ENCODE data around the gene CD86.
"Not testable (repeated sequence)": the region's sequence is repeated elsewhere in the genome, so short reads cannot be mapped to it uniquely, and the experiment has no call there.

CD86 gene

GRCh38 chr3:122030381-122031122 is 24.6 kb upstream of the CD86 start:
- DNase-seq (ENCODE audit: insufficient read length, low spot score) = no peak

GRCh38 chr3:122031123-122031468 is 24.1 kb upstream of the CD86 start:
- no peak for TF ChIP-seq POLR2A (IDR thresholded peaks at IDR 0.05; ENCODE audit: low read depth, low read length)
- DNase-seq (ENCODE audit: insufficient read length, low spot score) (no peak), FAIRE-seq (no peak)

More at GRCh38 chr3:122030381-122031122, 24.6 kb upstream of the CD86 start:
- no peak for TF ChIP-seq POLR2A (IDR thresholded peaks at IDR 0.05; ENCODE audit: low read depth, low read length)
- FAIRE-seq = no peak

DNA sequence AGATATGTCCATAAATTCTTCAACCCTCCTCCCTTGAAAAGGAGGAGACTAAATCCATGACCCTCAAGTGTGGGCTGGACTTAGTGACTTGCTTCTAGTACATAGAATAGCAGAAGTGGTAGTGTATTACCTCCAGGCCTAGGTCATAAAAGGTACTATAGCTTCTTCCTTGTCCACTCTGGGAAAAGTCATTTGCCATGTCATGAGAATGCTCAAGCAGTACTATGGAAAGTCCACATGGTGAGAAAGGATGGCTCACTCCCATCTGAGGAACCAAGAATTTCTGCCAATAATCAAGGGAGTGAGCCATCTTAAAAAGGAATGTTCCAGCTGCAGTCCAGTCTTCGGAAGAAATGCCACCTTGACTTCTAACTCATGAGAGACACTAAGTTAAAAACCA is 22.6 kb upstream of the CD86 start:
- no peak for DNase-seq (ENCODE audit: insufficient read length, low spot score)

DNA sequence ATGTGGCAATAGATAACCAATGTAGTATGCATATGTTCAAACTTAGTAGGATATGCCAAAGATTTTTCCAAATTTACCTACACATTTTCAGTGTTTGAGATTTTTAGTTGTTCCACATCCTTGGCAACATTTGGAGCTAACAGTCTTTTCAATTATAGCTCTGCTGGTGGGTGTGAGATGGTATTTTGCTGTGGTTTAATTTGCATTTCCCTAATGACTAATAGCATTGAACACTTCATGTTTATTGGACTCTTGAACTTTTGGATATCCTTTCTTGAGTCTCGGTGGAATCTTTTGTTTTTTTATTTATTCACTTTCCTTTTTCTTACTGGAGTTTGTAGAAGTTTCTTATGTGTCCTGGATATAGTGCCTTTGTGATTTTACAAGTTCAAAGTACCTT is 22.1 kb upstream of the CD86 start:
- DNase-seq (ENCODE audit: insufficient read length, low spot score) = no peak
- FAIRE-seq = no peak
- TF ChIP-seq POLR2A (IDR thresholded peaks at IDR 0.05; ENCODE audit: low read depth, low read length) = no peak

More for the DNA sequence above, 22.6 kb upstream of the CD86 start:
- no peak for FAIRE-seq
- TF ChIP-seq POLR2A (IDR thresholded peaks at IDR 0.05; ENCODE audit: low read depth, low read length) = no peak

- not testable (repeated sequence) for DNase-seq (ENCODE audit: insufficient read length, low spot score); FAIRE-seq
These were observed 7.9 kb upstream of the CD86 start for GRCh38 chr3:122047296-122047695.

DNA sequence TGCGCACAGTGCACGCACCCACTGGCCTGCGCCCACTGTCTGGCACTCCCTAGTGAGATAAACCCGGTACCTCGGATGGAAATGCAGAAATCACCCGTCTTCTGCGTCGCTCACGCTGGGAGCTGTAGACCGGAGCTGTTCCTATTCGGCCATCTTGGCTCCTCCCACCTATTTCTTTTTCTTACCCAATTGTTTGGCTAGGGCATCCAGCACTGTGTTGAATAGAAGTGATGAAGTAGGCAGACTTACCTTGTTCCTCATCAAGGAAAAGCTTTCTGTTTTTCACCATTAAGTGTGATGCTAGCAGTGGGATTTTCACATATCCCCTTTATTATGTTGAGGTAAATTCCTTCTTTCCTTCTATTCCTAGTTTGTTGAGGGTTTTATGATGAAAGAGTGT is 7.4 kb upstream of the CD86 start:
- DNase-seq (ENCODE audit: insufficient read length, low spot score); FAIRE-seq: not testable (repeated sequence)

DNA sequence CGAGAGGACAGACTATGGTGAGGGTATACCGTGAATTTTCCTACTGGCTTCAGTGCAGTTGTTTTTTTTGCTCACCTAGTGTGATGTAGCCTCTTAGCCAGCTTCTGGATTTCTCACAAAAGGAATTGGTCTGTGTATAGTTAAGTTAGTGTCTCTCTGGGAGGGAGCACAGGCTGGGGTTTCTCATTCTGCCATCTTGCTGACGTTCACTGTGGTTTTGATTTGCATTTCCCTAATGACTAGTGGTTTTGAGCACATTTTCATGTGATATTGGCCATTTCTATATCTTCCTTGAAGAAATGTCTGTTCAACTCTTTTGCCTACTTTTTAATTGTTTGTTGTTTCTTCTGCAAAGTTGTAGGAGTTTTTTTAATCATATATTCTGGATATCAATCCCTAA is 2.2 kb upstream of the CD86 start:
- TF ChIP-seq POLR2A (IDR thresholded peaks at IDR 0.05; ENCODE audit: low read depth, low read length) = no peak
- FAIRE-seq (no peak), DNase-seq (ENCODE audit: insufficient read length, low spot score) (no peak)

- FAIRE-seq (no peak), DNase-seq (ENCODE audit: insufficient read length, low spot score) (no peak)
- TF ChIP-seq POLR2A (IDR thresholded peaks at IDR 0.05; ENCODE audit: low read depth, low read length) = no peak
These were observed 2.5 kb downstream of the CD86 start for GRCh38 chr3:122057671-122058070.

- FAIRE-seq (no peak), DNase-seq (ENCODE audit: insufficient read length, low spot score) (no peak)
- TF ChIP-seq POLR2A (IDR thresholded peaks at IDR 0.05; ENCODE audit: low read depth, low read length) = no peak
These were observed 3.1 kb downstream of the CD86 start for GRCh38 chr3:122058294-122058693.

DNA sequence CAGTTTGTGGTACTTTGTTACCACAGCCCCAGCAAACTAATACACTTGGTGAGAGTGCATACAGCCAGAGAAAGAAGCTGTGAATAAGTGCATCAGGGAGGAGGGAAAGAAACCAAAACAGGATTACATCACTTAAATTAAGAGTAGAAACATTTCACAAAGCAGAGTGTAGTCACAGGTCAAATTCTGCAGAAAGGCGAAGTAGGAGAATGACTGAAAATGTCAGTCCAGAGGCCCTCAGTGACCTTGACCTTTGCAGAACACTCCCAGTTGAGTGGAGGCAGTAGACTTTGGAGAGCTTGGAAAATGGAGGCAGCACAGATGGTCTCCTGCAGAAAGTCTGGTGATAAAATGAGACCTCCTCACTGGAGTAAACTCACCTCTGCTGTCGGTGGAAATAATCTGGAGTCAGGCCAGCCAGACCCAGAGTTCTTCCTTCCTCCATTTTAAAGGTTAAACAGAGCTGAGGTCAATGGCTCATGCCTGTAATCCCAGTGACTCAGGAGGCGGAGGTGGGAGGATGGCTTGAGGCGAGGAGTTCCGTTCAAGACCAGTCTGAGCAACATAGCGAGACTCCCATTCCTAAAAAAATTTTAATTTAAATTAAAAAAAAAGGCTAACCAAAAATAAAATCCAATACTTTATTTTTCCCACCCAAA is 5.0 kb downstream of the CD86 start:
- no peak for TF ChIP-seq POLR2A (IDR thresholded peaks at IDR 0.05; ENCODE audit: low read depth, low read length)
- FAIRE-seq = no peak
- DNase-seq (ENCODE audit: insufficient read length, low spot score) = no peak

GRCh38 chr3:122063908-122064307 is 8.7 kb downstream of the CD86 start:
- no peak for TF ChIP-seq POLR2A (IDR thresholded peaks at IDR 0.05; ENCODE audit: low read depth, low read length)
- FAIRE-seq (no peak), DNase-seq (ENCODE audit: insufficient read length, low spot score) (no peak)

- DNase-seq (ENCODE audit: insufficient read length, low spot score) = no peak
These were observed 9.2 kb downstream of the CD86 start for GRCh38 chr3:122064326-122064725.

DNA sequence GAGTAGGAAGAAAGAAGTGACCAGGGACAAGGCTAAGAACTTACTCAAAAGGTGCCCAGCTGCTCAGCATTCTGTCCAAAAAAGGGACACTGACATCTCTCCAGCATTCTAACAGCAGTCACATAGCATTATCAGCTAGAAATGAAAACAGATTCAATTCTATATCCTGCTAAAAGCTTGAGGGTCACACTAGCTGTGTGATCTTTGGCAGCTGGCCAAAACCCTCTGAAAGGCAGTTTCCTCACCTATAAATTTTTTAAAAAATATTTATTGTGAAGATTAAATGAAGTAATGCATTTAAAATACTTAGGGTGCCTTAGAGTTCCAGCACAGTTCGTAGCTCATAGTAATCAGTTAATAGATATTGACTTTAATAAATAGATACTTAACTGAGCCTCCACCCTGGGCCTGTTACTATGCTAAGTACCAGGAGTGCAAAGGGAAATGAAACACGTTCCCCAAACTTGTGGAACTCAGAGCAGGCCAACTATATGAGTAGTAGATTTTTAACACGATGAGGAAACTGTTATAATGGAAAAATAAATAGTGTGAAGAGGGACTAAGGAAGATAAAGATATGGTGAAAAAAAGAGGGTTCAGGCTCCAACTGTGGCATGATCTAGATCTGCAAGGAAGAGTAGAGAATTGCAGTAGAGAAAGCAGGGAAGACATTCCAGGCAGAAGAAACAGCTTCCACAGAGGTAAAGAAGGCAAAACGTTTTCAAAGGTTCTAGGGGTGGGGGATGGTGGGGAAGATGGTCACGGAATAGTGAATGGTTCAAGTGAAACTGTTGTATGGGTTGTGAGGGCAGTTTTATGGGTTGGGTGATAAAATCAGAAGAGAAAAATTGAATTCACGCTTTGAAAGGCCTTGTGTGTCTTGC is 11.4 kb downstream of the CD86 start:
- no peak for TF ChIP-seq POLR2A (IDR thresholded peaks at IDR 0.05; ENCODE audit: low read depth, low read length)
- DNase-seq (ENCODE audit: insufficient read length, low spot score) = no peak
- no peak for FAIRE-seq

More at GRCh38 chr3:122064326-122064725, 9.2 kb downstream of the CD86 start:
- TF ChIP-seq POLR2A (IDR thresholded peaks at IDR 0.05; ENCODE audit: low read depth, low read length) = no peak
- no peak for FAIRE-seq

DNA sequence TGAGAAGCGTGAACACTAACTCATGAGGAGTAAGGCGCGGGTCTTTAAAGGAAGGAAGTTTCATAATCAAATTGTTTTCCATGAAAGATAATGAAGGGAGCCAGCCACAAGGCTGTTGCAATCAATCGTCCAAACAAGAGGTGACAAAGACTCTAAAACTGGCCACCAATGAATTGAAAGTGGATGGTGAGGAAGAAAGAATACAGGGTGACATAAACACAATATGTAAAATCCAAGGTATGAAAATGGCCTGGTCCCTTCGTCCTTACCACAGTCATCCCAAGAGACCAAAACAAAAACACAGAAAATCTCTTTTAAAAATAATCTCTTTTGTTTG is 12.0 kb downstream of the CD86 start:
- DNase-seq (ENCODE audit: insufficient read length, low spot score) = no peak
- no peak for TF ChIP-seq POLR2A (IDR thresholded peaks at IDR 0.05; ENCODE audit: low read depth, low read length)
- FAIRE-seq = no peak

Measured in H54 (cell line).